ENCODE data around the gene ATXN7L1. TPM values are rescaled to one million over a fixed set of nuclear protein-coding genes. Genes with fewer than 3 reads are reported as not detected.

The ATXN7L1 gene, protein sequence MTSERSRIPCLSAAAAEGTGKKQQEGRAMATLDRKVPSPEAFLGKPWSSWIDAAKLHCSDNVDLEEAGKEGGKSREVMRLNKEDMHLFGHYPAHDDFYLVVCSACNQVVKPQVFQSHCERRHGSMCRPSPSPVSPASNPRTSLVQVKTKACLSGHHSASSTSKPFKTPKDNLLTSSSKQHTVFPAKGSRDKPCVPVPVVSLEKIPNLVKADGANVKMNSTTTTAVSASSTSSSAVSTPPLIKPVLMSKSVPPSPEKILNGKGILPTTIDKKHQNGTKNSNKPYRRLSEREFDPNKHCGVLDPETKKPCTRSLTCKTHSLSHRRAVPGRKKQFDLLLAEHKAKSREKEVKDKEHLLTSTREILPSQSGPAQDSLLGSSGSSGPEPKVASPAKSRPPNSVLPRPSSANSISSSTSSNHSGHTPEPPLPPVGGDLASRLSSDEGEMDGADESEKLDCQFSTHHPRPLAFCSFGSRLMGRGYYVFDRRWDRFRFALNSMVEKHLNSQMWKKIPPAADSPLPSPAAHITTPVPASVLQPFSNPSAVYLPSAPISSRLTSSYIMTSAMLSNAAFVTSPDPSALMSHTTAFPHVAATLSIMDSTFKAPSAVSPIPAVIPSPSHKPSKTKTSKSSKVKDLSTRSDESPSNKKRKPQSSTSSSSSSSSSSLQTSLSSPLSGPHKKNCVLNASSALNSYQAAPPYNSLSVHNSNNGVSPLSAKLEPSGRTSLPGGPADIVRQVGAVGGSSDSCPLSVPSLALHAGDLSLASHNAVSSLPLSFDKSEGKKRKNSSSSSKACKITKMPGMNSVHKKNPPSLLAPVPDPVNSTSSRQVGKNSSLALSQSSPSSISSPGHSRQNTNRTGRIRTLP
- total RNA-seq: 6.7 TPM
- long read RNA-seq, partial matches to known transcripts: 0 of 3 reads
- long read RNA-seq, other reads (novel, unspliced or antisense): 3 of 3 reads

DNA sequence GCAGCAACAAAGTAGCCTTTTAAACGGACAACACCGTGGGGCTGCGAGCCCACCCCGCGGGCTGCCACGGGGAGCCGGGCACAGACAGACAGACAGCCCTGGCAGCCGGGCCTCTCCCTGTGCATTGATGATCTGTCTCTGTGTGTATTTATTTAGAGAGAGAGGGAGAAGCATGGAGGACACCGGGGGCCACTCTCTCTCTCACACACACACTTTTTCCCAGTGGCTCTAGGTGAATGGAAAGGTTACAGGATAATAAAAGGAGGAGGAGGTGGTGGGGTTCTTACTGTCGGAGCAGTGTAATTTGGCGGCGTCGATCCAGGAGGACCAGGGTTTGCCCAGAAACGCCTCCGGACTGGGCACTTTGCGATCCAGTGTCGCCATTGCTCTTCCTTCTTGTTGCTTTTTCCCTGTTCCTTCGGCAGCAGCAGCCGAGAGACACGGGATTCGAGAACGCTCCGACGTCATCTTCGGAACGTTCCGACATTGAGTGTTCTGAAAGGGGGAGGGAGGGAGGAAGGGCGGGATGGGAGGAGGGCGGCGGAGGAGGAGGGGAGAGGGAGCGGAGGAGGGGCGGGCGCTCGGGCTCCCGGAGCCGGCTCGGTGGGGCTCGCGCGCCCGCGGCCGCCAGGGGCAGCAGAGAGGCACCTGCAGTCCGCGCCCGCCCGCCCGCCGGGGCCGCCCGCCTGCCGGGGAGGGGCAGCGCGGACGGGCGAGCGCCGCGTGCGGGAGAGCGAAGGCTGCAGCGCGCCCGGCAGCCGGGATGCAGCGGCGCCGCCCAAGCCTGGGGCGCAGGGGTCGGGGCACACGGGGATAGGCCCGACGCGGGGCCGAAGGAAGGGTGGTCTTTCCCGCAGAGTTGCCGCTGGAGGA lies at the start of gene ATXN7L1:
Gene ATXN7L1 (minus strand): TSS at position 509 of the 873 bp plus-strand sequence. CDS start 41 bp downstream, at position 468.
- ATAC-seq (peak; percentile 98), DNase-seq (ENCODE audit: missing footprints) (peak; percentile 94)
- intact Hi-C loops (cut with DNase I): loop anchor here (5.0 to 10.0 kb wide), 4 partner anchors 114 to 222 kb away; no protein-coding TSS in a partner anchor

GRCh38 chr7:105926131-105926530 lies 49.7 kb upstream of the ATXN7L1 start:
- DNase-seq (ENCODE audit: missing footprints) (no peak), ATAC-seq (no peak)
- intact Hi-C loops (cut with DNase I): no loop called here

GRCh38 chr7:105924945-105925344 lies 48.5 kb upstream of the ATXN7L1 start:
- DNase-seq (ENCODE audit: missing footprints) (no peak), ATAC-seq (no peak)
- intact Hi-C loops (cut with DNase I): no loop called here

DNA sequence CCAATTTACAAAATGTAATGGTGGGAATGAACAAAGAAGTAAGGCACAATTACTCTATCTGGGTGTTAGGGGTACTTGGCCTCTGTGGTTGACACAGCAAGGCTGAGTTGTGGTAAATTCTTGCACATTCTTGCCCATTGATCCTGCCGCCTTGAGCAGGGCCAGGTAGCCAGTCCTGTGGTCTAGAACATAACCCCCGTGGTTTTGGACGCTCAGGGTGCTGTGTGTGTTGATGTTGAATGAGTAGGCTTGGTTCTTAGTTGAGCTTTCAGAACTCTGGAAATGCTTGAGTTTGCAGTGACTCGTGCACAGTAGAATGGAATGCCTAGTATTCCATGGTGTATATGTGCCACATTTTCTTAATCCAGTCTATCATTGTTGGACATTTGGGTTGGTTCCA lies 44.4 kb upstream of the ATXN7L1 start:
- no peak for DNase-seq (ENCODE audit: missing footprints)
- ATAC-seq: no peak
- intact Hi-C loops (cut with DNase I): no loop called here

DNA sequence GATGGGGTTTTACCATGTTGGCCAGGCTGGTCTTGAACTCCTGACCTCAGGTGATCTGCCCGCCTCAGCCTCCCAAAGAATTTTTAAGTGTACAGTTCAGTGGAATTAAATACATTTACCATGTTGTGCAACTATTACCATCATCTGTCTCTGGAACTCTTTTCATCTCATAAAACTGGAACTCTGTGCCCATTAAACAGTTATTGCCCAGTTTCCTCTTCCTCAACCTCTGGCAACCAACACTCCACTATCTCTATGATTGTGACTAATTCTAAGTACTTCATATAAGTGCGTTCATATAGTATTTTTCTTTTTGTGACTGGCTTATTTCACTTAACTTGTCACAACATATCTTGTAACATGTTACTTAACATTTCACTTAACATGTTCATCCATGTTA lies 41.3 kb upstream of the ATXN7L1 start:
- no peak for ATAC-seq
- intact Hi-C loops (cut with DNase I): no loop called here
- DNase-seq (ENCODE audit: missing footprints): no peak

DNA sequence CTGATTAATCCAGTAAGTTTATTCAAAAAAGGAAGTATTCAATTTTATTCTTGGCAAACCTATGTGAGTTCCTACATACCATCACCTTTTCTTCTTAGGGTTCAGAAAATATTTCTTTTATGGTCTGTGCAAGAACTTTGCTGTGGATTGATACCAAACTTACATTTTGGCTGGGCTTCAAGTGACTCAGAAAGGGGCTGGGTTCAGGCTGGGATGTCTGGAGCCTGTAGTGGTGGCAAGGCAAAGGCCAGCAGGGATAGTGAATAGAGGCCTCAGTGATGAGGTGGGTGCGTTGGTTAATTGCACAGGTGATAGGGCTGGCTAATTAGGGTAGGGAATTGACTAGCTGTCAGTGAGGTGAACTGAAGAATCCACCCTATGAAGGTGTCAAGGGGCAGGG lies 40.2 kb upstream of the ATXN7L1 start:
- ATAC-seq: no peak
- DNase-seq (ENCODE audit: missing footprints): no peak
- intact Hi-C loops (cut with DNase I): no loop called here

DNA sequence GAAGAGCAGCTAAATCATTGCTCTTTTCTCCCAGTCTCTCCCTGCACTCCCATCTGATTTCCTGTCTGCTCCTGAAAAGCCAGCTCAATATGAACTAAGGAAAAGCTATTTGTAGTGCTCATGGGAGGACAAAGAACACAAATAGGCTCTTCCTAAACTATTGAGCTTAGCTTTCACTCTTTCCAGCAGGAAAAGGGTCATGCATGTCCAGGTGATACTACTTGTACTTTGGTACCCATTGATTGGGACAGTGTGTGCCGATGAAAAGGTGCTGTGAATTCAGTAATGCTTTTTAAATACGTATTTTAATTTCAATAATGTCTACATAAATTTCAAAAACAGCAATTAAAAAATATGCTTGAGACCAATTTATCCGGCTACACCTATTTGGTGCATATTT lies 37.5 kb upstream of the ATXN7L1 start:
- intact Hi-C loops (cut with DNase I): no loop called here
- ATAC-seq (no peak), DNase-seq (ENCODE audit: missing footprints) (no peak)

GRCh38 chr7:105911961-105912575 lies 35.7 kb upstream of the ATXN7L1 start:
- ATAC-seq (no peak), DNase-seq (ENCODE audit: missing footprints) (no peak)
- intact Hi-C loops (cut with DNase I): no loop called here

DNA sequence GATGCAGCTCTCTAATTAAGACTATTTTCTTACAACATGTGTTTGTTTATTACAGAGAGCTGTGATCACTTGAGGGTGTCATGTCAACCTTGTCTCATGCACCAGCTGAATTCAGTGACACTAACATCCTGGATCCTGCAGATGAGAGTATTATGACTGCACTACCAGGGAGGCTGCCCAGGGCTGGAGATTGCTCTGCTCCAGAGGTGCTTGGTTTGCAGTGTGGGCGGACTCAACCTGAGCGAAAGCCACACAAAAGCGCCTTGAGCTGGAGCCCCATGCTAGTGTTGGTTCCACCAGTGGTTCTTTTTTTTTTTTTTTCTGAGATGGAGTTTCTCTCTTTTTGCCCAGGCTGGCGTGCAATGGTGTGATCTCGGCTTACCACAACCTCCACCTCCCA lies 33.8 kb upstream of the ATXN7L1 start:
- no peak for ATAC-seq
- DNase-seq (ENCODE audit: missing footprints): no peak
- intact Hi-C loops (cut with DNase I): no loop called here

DNA sequence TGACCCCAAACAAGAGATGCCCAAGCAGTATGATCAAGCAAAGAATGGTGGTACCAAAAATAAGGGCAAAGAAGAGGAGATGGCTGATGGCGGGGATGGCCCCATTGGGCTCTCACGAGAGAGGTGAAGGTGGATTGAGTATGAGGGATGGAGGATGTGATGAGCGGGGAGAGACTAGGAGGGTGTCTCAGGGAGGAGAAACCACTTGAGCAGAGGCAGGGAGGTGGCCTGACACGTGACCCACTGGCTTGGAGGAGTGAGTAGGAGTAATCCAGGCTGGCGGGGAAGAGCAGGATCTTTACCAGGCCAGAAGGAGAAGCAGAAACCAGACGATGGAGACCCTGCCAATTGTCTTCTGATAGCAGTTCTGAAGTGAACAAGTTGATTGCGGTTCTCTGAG lies 33.3 kb upstream of the ATXN7L1 start:
- intact Hi-C loops (cut with DNase I): no loop called here
- DNase-seq (ENCODE audit: missing footprints) (peak; percentile 61), ATAC-seq (no peak)

DNA sequence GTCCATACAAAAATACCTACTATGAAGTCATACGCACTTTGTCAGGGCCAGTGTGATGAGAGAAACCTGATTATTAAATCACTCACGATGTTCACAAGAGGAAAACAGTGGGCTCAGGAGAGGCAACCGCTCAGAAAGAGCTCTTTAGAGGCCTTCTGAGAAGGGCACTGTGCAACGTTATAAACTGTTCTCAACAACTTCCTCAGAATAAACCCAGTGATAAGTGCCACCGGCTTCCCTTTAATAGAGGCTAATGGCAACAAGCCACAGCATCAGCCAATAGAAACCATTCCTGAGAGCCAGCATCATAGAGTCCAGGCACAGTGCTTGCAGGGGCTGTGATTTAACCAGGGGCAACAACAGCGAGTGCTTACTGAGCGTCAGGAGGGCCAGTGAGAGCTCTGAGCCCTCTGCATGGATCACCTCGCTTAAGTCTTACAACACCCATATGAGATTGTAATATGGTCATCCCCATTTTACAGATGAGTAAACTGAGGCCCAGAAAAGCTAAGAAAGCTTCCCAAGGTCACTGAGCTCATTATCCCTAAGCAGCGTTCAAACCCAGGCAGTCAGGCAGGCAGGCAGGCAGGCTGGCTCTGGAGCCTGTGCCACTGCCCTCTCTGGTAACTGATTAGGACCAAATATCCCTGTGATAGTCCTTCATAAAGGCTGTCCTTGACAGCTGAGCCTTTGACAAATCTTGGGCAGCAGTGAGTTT lies 30.9 kb upstream of the ATXN7L1 start:
- DNase-seq (ENCODE audit: missing footprints) (no peak), ATAC-seq (no peak)
- intact Hi-C loops (cut with DNase I): no loop called here

GRCh38 chr7:105906695-105907094 lies 30.3 kb upstream of the ATXN7L1 start:
- DNase-seq (ENCODE audit: missing footprints) (no peak), ATAC-seq (no peak)
- intact Hi-C loops (cut with DNase I): no loop called here

DNA sequence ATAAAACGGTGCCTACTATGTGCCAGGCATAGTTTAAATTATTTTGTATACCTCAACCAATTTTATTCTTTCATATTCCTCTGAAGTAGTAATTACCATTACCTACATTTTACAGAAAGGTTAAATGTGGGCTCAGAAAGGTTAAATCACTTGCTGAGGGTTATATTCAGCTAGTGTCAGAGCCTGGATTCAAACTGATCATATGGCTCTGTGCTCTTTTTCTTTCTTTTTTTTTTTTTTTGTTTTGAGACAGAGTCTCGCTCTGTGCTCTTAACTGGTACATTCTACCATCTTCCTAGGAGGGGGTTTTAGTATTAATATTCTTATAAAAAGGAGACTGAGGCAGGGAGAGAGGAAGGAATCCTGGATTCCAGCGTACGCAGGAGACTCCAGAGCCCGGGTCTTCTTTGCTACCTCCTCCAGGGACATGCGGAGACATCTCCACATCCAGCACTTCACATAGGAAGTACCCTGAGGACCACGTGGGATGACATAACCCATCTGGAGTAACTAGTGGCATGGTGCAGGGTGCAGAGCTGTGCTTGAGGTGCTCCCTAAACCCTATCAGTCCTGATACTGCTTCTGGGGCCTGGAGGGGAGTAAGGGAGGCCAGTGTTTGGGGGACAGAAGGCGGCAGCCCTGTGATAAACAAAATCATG lies 29.6 kb upstream of the ATXN7L1 start:
- no peak for DNase-seq (ENCODE audit: missing footprints)
- intact Hi-C loops (cut with DNase I): no loop called here

DNA sequence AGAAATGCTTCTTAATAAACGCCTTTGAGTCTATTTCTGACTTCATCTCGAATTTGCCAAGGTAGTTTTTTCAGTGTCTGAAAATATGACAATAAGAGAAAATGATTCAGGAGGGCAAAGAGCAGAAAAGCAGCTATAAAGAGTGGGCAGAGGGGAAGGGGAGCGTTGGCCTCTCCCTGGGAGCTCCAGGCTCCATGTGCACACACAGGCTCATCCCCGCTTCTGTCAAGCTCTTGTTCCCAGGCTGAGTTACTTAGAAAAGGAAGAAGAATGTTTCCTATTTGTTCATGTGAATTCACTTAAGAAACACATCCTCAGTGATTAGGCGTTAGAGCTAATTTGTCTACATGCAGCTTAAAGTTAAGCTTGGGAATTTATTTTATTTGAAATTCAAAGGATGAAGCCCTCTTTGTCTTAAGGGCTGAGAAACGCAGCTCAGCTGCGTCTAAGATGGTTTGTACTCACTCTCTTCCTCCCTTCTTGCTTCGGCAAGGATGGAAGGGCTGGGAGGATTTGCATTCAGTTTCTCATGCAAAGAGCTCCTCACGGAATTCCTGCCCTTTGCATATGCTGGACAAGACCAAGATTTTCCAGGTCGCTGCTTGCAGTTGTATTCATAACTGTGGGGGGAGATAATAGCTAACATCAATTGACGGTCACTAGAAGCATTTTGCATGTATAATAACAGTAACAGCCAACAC lies 29.0 kb upstream of the ATXN7L1 start:
- ATAC-seq (no peak), DNase-seq (ENCODE audit: missing footprints) (no peak)
- intact Hi-C loops (cut with DNase I): no loop called here

More for the DNA sequence above, 29.6 kb upstream of the ATXN7L1 start:
- ATAC-seq: no peak

DNA sequence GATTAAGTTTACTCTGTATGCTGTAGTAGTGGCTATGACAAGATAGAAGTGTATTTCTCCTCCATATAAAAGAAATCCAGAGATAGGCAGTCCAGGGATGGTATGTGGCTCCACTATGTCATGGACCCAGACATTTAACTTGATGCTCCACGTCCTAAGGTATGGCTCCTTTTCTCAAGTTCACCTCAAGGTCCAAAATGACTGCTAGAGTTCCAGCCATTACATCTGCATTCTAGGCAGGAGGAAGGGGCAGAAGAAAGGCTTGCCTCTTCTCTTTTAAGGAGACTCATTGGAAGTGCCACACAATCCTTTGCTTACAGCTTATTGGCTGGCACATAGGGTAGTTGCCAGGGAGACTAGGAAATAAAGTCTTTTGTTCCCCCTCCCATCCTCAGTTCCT lies 27.7 kb upstream of the ATXN7L1 start:
- intact Hi-C loops (cut with DNase I): no loop called here
- DNase-seq (ENCODE audit: missing footprints) (no peak), ATAC-seq (no peak)

DNA sequence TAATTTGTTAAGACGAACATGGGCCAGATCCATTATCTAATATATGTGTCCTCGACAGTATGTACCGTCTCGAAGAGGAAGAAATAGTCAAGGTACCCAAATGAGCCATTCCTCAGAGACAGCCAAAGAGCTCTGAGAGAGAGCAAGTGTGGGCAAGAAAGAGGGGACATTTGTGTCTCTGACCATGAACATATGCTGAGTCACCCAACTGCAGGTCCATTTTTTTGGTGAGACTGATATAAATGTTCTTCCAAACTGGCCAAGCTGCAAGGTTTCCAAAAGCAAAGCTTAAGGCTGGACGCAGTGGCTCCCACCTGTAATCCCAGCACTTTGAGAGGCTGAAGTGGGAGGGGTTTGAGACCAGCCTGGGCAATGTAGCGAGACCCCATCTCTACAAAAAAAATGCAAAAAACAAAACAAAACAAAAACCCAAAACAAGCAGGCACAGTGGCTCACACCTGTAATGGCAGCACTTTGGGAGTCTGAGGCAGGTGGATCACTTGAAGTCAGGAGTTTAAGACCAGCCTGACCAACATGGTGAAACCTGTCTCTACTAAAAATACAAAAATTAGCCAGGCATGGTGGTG lies 26.0 kb upstream of the ATXN7L1 start:
- ATAC-seq (no peak), DNase-seq (ENCODE audit: missing footprints) (no peak)
- intact Hi-C loops (cut with DNase I): no loop called here

All from Right ventricle myocardium inferior (tissue), 1 donor.